ENCODE data around the gene LY6G6F.

The LY6G6F gene

DNA sequence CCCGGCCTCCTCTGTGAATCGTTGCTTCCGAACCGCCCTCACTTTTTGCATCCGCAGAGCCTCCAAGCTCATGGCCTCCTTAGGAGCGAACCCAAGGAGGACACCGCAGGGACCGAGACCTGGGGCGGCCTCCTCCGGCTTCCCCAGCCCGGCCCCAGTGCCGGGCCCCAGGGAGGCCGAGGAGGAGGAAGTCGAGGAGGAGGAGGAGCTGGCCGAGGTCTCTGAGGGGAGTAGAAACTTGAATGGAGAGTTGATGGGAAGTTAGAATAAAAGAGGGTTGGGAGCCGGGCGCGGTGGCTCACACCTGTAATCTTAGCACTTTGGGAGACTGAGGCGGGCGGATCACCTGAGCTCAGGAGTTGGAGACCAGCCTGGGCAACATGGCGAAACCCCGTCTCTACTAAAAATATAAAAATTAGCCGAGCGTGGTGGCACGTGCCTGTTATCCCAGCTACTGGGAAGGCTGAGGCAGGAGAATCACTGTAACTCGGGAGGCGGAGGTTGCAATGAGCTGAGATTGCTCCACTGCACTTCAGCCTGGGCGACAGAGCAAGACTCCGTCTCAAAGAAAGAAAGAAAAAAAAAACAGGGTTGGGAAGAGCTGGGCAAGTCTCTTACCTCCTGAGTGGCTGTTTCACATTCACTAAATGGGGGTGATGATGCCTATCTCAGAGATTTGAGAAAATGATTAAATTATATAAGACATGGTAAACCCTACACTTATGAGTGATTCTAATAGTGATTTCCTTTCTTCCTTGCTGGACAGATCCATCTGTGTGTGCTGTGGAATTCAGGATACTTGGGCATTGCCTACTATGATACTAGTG is 33.9 kb downstream of the LY6G6F start:
- peak; percentile 73 for DNase-seq

DNA sequence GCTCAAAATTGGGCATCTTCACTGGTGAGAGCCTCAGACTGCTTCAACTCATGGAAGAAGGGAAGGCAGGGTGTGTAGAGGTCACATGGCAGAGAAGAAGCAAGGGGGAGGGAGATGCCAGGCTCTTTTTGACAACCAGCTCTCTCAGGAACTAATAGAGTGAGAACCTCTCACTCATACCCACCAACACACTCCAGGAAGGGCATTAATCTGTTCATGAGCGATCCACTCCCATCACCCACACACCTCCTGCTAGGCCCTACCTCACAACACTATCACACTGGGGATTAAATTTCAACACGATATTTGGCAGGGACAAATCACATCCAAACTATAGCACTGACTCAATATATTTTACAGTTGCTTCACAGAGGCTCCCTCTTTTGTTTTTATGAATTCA is 35.1 kb downstream of the LY6G6F start:
- DNase-seq: no peak

GRCh38 chr6:31742894-31743293 is 36.2 kb downstream of the LY6G6F start:
- no peak for DNase-seq

- no peak for DNase-seq
These were observed 37.8 kb downstream of the LY6G6F start for GRCh38 chr6:31744422-31744821.

DNA sequence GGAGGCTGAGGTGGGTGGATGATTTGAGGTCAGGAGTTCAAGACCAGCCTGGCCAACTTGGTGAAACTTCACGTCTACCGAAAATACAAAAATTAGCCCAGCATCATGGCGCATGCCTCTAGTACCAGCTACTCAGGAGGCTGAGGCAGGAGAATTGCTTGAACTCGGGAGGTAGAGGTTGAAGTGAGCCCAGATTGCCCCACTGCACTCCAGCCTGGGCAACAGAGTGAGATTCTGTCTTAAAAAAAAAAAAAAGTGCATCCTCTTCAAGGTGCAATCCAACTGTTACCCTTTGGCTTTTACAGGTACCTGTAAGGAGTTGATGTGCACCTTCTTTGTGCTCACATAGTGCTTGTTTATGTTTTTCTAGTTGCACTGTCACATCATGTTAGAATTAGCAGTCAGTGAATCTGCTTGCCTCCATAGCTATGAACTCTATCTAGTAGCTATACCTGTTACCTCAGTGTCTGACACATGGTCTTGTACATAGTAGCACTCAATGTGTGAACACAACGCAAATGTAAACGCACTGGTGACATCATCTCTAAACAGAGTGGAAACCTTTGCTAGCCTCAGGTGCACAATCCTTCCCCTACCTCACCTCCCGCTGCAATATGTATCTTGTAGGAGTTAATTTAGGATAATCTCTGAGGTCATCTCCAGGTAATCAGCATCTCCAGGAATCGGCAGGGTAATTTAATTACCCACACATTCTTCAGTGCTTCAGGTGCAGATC is 42.8 kb downstream of the LY6G6F start:
- DNase-seq: no peak

GRCh38 chr6:31750411-31751022 is 43.9 kb downstream of the LY6G6F start:
- no peak for DNase-seq

GRCh38 chr6:31752739-31753319 is 46.2 kb downstream of the LY6G6F start:
- DNase-seq: no peak

- no peak for DNase-seq
These were observed 51.6 kb downstream of the LY6G6F start for GRCh38 chr6:31758281-31758680.

All from OCI-M1 (cell line).